HL-60 (cell line): Measurements from ENCODE around the gene DFFA.

Experiments used
- DNase-seq, 2 experiments: peaks; one replicate each; pipeline ENCODE4 v3.0.0-alpha.2; 2010 to 2020; ENCODE audit warnings: low read depth in 1 of 2, low spot score in 1 of 2
- H3K27ac ChIP-seq: fragments of 250-450 bp; sonication (Bioruptor Pico); replicated peaks from 2 replicates; pipeline ENCODE4 v1.5.1; 2020; ENCODE audit warnings: mild to moderate bottlenecking, moderate library complexity
- H3K27me3 ChIP-seq: fragments of 250-450 bp; sonication (Bioruptor Pico); 2 replicates; pipeline ENCODE4 v1.5.1; 2021; ENCODE audit warnings: mild to moderate bottlenecking, moderate library complexity; ENCODE audit not compliant: insufficient read depth, poor library complexity, severe bottlenecking
- H3K4me3 ChIP-seq: replicated peaks from 2 replicates; pipeline ENCODE4 v1.5.1; 2011; ENCODE audit warnings: mild to moderate bottlenecking, control low read depth, low read length; ENCODE audit not compliant: insufficient read depth
- CTCF ChIP-seq: IDR thresholded peaks from one replicate; pipeline ENCODE4 v1.5.1; 2011; ENCODE audit warnings: low read length, control low read depth, inconsistent platforms; ENCODE audit not compliant: insufficient read depth
- GABPA ChIP-seq: IDR thresholded peaks from 2 replicates; pipeline ENCODE4 v1.6.1; 2012; ENCODE audit warnings: low read depth
- POLR2AphosphoS5 ChIP-seq: IDR thresholded peaks from 2 replicates; pipeline ENCODE4 v1.6.1; 2012; ENCODE audit warnings: low read depth
- SPI1 ChIP-seq: IDR thresholded peaks from 2 replicates; pipeline ENCODE4 v1.6.1; 2012; ENCODE audit warnings: low read depth, mild to moderate bottlenecking, borderline replicate concordance
- TF ChIP-seq, protein P1 (sequence below): IDR thresholded peaks from 2 replicates; pipeline ENCODE4 v1.6.1; 2012; ENCODE audit warnings: low read depth; ENCODE audit not compliant: insufficient replicate concordance

Gene DFFA

GRCh38 chr1:10513199-10513598 lies 40.9 kb upstream of the DFFA start:
- Histone ChIP-seq H3K4me3 (no peak overlapping the region), H3K27me3 (no peaks in the 10 kb centered on the region), H3K27ac (no peak overlapping the region)
- DNase-seq, result no peak
- no peak for TF ChIP-seq POLR2AphosphoS5
- TF ChIP-seq, protein P1, sequence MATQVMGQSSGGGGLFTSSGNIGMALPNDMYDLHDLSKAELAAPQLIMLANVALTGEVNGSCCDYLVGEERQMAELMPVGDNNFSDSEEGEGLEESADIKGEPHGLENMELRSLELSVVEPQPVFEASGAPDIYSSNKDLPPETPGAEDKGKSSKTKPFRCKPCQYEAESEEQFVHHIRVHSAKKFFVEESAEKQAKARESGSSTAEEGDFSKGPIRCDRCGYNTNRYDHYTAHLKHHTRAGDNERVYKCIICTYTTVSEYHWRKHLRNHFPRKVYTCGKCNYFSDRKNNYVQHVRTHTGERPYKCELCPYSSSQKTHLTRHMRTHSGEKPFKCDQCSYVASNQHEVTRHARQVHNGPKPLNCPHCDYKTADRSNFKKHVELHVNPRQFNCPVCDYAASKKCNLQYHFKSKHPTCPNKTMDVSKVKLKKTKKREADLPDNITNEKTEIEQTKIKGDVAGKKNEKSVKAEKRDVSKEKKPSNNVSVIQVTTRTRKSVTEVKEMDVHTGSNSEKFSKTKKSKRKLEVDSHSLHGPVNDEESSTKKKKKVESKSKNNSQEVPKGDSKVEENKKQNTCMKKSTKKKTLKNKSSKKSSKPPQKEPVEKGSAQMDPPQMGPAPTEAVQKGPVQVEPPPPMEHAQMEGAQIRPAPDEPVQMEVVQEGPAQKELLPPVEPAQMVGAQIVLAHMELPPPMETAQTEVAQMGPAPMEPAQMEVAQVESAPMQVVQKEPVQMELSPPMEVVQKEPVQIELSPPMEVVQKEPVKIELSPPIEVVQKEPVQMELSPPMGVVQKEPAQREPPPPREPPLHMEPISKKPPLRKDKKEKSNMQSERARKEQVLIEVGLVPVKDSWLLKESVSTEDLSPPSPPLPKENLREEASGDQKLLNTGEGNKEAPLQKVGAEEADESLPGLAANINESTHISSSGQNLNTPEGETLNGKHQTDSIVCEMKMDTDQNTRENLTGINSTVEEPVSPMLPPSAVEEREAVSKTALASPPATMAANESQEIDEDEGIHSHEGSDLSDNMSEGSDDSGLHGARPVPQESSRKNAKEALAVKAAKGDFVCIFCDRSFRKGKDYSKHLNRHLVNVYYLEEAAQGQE, result no peak
- no peak for TF ChIP-seq GABPA

DNA sequence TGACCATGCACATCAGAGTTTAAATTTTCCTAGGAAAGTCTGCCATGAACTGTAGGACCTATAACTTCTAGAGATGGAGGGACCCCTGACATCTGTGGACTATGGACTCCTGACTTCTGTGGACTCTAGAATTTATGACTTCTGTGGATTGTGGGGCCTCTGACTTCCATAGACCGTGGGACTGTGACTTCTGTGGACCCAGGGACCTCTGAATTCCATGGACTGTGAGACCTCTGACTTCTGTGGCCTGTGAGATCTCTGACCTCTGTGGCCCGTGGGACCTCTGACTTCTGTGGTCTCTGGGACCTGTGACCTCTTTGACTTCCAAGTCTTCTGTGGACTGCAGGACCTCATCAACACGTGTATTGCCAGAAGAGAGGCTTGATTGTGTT lies 39.2 kb upstream of the DFFA start:
- Histone ChIP-seq H3K27me3 (no peaks in the 10 kb centered on the region), H3K4me3 (no peak overlapping the region), H3K27ac (no peak overlapping the region)
- no peak for DNase-seq
- TF ChIP-seq POLR2AphosphoS5, result no peak
- no peak for TF ChIP-seq GABPA
- TF ChIP-seq, protein P1, result no peak
- no peak for TF ChIP-seq SPI1
- TF ChIP-seq CTCF, result no peak

DNA sequence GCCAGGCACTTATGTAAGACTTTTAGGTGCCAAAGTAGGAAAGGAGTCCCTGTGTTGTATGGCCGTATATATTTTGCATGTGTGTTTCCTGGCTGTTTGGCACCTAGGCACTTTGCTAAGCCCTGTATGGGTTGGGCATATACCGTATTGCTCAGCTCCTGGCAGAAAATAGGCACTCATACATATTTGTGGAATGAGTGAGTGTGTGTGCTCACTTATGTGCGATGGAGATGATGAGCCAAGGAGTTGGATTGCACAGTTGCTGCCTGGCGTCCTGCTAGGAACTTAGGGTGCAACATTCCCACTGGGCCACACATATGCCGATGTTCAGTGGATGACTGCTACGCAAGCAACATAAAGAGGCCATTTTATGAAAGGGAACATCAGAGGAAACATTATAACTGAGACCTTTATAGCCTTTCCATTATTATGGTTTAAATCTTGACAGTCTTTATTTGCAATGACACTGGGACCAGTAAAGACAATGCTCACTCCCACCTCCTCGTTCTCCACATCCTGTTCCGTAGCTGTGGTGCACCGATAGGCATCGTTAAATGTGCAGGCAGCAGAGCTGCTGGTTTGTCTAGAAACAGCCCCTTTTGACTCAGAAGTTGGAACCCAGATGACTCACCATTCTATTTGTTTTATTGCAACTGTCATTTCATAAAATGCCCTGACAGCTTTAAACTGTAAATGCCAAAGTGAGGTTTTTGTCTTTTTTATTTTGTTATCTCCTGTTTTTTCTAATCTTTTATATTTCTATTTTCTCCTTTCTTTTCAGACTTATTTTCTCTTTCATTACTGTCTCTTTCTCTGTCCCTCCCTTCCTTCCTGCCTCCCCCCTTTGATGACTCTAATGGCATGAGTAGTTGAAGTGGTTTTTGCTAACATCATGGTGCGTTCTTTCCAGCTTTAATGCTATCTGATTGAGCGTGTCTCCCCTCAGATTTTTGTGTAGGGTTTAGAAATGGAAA lies 38.5 kb upstream of the DFFA start:
- Histone ChIP-seq H3K27me3 (no peaks in the 10 kb centered on the region), H3K27ac (no peak overlapping the region), H3K4me3 (no peak overlapping the region)
- no peak for DNase-seq
- TF ChIP-seq SPI1 (no peak), POLR2AphosphoS5 (no peak), GABPA (no peak), CTCF (no peak)
- TF ChIP-seq, protein P1, result no peak
